Keratinocyte (primary cell): Measurements from ENCODE around the gene PRKAA1. TPM values are rescaled to one million over a fixed set of nuclear protein-coding genes. Genes with fewer than 3 reads are reported as not detected.

Experiments
- DNase-seq: peaks from one replicate; pipeline ENCODE4 v3.0.0-alpha.2; 2011; ENCODE audit warnings: low read depth, missing footprints, low spot score
- FAIRE-seq: peaks from 2 replicates; lab custom pipeline; 2011; peaks lifted over from hg19 to GRCh38; lab: Jason Lieb, UNC
- H2AFZ ChIP-seq: 2 replicates; pipeline ENCODE4 v1.6.0; 2012; ENCODE audit warnings: low read length, control low read depth, inconsistent platforms; ENCODE audit not compliant: control insufficient read depth
- H3K27ac ChIP-seq: 2 replicates; pipeline ENCODE4 v1.5.1; 2011; ENCODE audit warnings: low read length; ENCODE audit not compliant: control insufficient read depth, insufficient read depth
- H3K27me3 ChIP-seq: 3 replicates; pipeline ENCODE4 v1.6.0; 2011; ENCODE audit warnings: low read length; ENCODE audit not compliant: control insufficient read depth, insufficient read depth; ENCODE audit errors: extremely low read depth
- H3K36me3 ChIP-seq, 2 experiments: 2 replicates in 1 of 2; 3 replicates in 1 of 2; pipeline ENCODE4 v1.5.1; 2011; ENCODE audit warnings: low read length in 2 of 2, mild to moderate bottlenecking in 1 of 2; ENCODE audit not compliant: control insufficient read depth in 2 of 2, insufficient read depth in 2 of 2; ENCODE audit errors: extremely low read depth in 1 of 2
- H3K4me1 ChIP-seq: 3 replicates; pipeline ENCODE4 v1.5.1; 2011; ENCODE audit warnings: low read length; ENCODE audit not compliant: control insufficient read depth, insufficient read depth; ENCODE audit errors: extremely low read depth
- H3K4me2 ChIP-seq: 3 replicates; pipeline ENCODE4 v1.6.0; 2011; ENCODE audit warnings: low read depth, low read length; ENCODE audit not compliant: control insufficient read depth, insufficient read depth; ENCODE audit errors: extremely low read depth
- H3K4me3 ChIP-seq, 3 experiments: fragments of 200-600 bp in 1 of 3; sonication (generic) in 1 of 3; 2 replicates in 2 of 3; 3 replicates in 1 of 3; pipeline ENCODE4 v1.5.1; 2011 to 2016; ENCODE audit warnings: low read length in 3 of 3, mild to moderate bottlenecking in 3 of 3, control low read depth in 2 of 3, inconsistent platforms in 1 of 3, low read depth in 1 of 3, mixed read lengths in 1 of 3, mixed run types in 1 of 3, moderate library complexity in 1 of 3; ENCODE audit not compliant: control insufficient read depth in 2 of 3, insufficient read depth in 2 of 3; ENCODE audit errors: extremely low read depth in 1 of 3
- H3K79me2 ChIP-seq: 2 replicates; pipeline ENCODE4 v1.6.0; 2012; ENCODE audit warnings: low read length; ENCODE audit not compliant: control insufficient read depth, insufficient read depth
- H3K9ac ChIP-seq: 3 replicates; pipeline ENCODE4 v1.6.0; 2011; ENCODE audit warnings: low read length; ENCODE audit not compliant: control insufficient read depth, insufficient read depth; ENCODE audit errors: extremely low read depth
- H3K9me1 ChIP-seq: 3 replicates; pipeline ENCODE4 v1.6.0; 2011; ENCODE audit warnings: low read length; ENCODE audit not compliant: control insufficient read depth, insufficient read depth; ENCODE audit errors: extremely low read depth
- H3K9me3 ChIP-seq: 2 replicates; pipeline ENCODE4 v1.5.1; 2012; ENCODE audit warnings: low read depth, low read length; ENCODE audit not compliant: control insufficient read depth
- H4K20me1 ChIP-seq: 3 replicates; pipeline ENCODE4 v1.6.0; 2011; ENCODE audit warnings: low read length; ENCODE audit not compliant: control insufficient read depth, insufficient read depth; ENCODE audit errors: extremely low read depth
- EZH2 ChIP-seq: IDR thresholded peaks from one replicate; pipeline ENCODE4 v1.6.1; 2012; ENCODE audit warnings: inconsistent platforms, mild to moderate bottlenecking, low read length, moderate library complexity
- dilution Hi-C: fragments of 300-500 bp; cut with MboI; formaldehyde crosslinking; loops from one replicate; pipeline ENCODE4 v1.7.0; 2020; ENCODE audit warnings: low sequenced_read_pairs; ENCODE audit not compliant: extremely low pct_ligation_motif_present
- polyA plus RNA-seq, 5 experiments: library from polyadenylated mRNA; depleted of rRNA in 3 of 5; stranded (reverse) in 3 of 5; stranded (forward) in 1 of 5; unstranded in 1 of 5; fragments of >200 nt; gene quantifications; 1 replicate in 1 of 5; 2 replicates in 3 of 5; 3 replicates in 1 of 5; pipeline versions ENCODE4 v1.2.1 to v1.2.3, GENCODE V29; 2011 to 2012; ENCODE audit warnings: missing spikeins in 2 of 5, low read depth in 1 of 5, low replicate concordance in 1 of 5
- TF ChIP-seq, protein P1 (sequence below), 3 experiments: IDR thresholded peaks in 1 of 3; conservative IDR thresholded peaks in 1 of 3; optimal IDR thresholded peaks in 1 of 3; 2 replicates in 2 of 3; 3 replicates in 1 of 3; pipeline versions ENCODE3 to v1.5.1; 2011; ENCODE audit warnings: low read length in 3 of 3, mild to moderate bottlenecking in 3 of 3, moderate library complexity in 2 of 3, control low read depth in 1 of 3, inconsistent platforms in 1 of 3; ENCODE audit not compliant: insufficient read depth in 2 of 3; ENCODE audit errors: extremely low read depth in 1 of 3

PRKAA1 gene
- polyA plus RNA-seq, 1 donor (not counting 4 experiments of a cell fraction or from before 2014, with no cell fraction given): 59.3 TPM

GRCh38 chr5:40781843-40782409 lies 16.2 kb downstream of the PRKAA1 start:
- Histone ChIP-seq H3K9me1 (peaks cover 4% of the 10 kb centered on the region), H2AFZ (no peak overlapping the region), H3K27ac (no peak overlapping the region), H3K9ac (no peak overlapping the region), H3K27me3 (no peaks in the 10 kb centered on the region), H4K20me1 (peaks cover 3% of the 10 kb centered on the region), H3K79me2 (peaks cover 90% of the 10 kb centered on the region), H3K4me1 (peaks cover 3% of the 10 kb centered on the region), H3K9me3 (no peaks in the 10 kb centered on the region), H3K36me3 (no peaks in the 10 kb centered on the region), H3K4me2 (no peak overlapping the region), H3K4me3 (no peak overlapping the region)
- dilution Hi-C loops: no loop called here
- no peak for DNase-seq
- no peak for TF ChIP-seq EZH2
- TF ChIP-seq, protein P1, sequence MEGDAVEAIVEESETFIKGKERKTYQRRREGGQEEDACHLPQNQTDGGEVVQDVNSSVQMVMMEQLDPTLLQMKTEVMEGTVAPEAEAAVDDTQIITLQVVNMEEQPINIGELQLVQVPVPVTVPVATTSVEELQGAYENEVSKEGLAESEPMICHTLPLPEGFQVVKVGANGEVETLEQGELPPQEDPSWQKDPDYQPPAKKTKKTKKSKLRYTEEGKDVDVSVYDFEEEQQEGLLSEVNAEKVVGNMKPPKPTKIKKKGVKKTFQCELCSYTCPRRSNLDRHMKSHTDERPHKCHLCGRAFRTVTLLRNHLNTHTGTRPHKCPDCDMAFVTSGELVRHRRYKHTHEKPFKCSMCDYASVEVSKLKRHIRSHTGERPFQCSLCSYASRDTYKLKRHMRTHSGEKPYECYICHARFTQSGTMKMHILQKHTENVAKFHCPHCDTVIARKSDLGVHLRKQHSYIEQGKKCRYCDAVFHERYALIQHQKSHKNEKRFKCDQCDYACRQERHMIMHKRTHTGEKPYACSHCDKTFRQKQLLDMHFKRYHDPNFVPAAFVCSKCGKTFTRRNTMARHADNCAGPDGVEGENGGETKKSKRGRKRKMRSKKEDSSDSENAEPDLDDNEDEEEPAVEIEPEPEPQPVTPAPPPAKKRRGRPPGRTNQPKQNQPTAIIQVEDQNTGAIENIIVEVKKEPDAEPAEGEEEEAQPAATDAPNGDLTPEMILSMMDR (optimal IDR thresholded peaks at IDR 0.05 in 1 of 3, IDR thresholded peaks at IDR 0.05 in 1 of 3, conservative IDR thresholded peaks at IDR 0.05 in 1 of 3; ENCODE audit: extremely low read depth in 1 of 3, insufficient read depth in 2 of 3, low read length in 3 of 3): no peak
- no peak for FAIRE-seq

DNA sequence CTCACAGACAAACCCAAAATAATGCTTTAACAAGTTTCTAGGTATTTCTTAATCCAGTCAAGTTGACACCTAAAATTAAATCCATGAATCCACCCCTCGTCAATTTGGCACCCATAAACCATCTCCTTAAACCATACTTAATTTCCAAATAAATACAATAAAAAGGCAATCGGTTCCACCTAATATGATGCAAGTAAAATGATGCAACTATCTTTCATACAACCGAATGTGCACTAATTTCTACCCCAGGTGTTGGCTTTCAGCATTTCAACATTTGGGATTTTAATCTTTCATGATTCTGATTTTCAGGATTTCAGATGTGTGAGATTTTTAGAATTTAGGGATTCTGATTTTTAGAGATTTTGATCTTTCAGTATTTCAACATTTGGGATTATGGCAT lies 17.3 kb downstream of the PRKAA1 start:
- TF ChIP-seq, protein P1 (optimal IDR thresholded peaks at IDR 0.05 in 1 of 3, IDR thresholded peaks at IDR 0.05 in 1 of 3, conservative IDR thresholded peaks at IDR 0.05 in 1 of 3; ENCODE audit: extremely low read depth in 1 of 3, insufficient read depth in 2 of 3, low read length in 3 of 3): no peak
- no peak for TF ChIP-seq EZH2
- Histone ChIP-seq H3K4me2 (no peak overlapping the region), H3K27me3 (no peaks in the 10 kb centered on the region), H3K27ac (no peak overlapping the region), H3K4me1 (peaks cover 11% of the 10 kb centered on the region), H2AFZ (no peak overlapping the region), H3K79me2 (peaks cover 82% of the 10 kb centered on the region), H4K20me1 (peaks cover 3% of the 10 kb centered on the region), H3K9ac (no peak overlapping the region), H3K9me1 (peaks cover 4% of the 10 kb centered on the region), H3K4me3 (no peak overlapping the region), H3K36me3 (peaks cover 0 to 6% of the 10 kb centered on the region in 2 experiments), H3K9me3 (no peaks in the 10 kb centered on the region)
- dilution Hi-C loops: no loop called here
- DNase-seq (no peak), FAIRE-seq (no peak)
